Caco-2 (cell line): ENCODE measurements around the gene SMIM8. TPM values are rescaled to one million over a fixed set of nuclear protein-coding genes. Genes with fewer than 3 reads are reported as not detected.
A peak's percentile ranks its signal among the peaks of the same experiment; 100 is the strongest.

Experiments
- BruUV-seq: library from RNA; stranded (reverse); fragments of 400-500 nt; replicated peaks from 2 replicates; lab custom pipeline; 2021; lab: Mats Ljungman, UMichigan
- CTCF ChIA-PET: fragments of 300-600 bp; sonication (Branson Sonifier 250); formaldehyde crosslinking; loops from one replicate; lab custom pipeline; 2022; ENCODE audit warnings: antibody characterized with exemption; lab: Charles Lee
- POLR2A ChIA-PET: fragments of 300-600 bp; sonication (Branson Sonifier 250); formaldehyde crosslinking; loops from one replicate; lab custom pipeline; 2022; ENCODE audit warnings: antibody characterized with exemption; lab: Charles Lee
- DNase-seq, 2 experiments: peaks; one replicate each; pipeline versions ENCODE4 v3.0.0 to v3.0.0-alpha.2; 2020 to 2022
- H3K27me3 ChIP-seq: replicated peaks from 2 replicates; pipeline ENCODE4 v1.6.0; 2011; ENCODE audit warnings: low read length; ENCODE audit not compliant: control insufficient read depth, insufficient read depth
- H3K36me3 ChIP-seq: 2 replicates; pipeline ENCODE4 v1.5.1; 2011; ENCODE audit warnings: low read length; ENCODE audit not compliant: control insufficient read depth, insufficient read depth
- H3K4me1 ChIP-seq: fragments of 250-450 bp; sonication (Bioruptor Pico); 2 replicates; pipeline ENCODE4 v1.5.1; 2020; ENCODE audit warnings: mild to moderate bottlenecking
- H3K4me3 ChIP-seq: 2 replicates; pipeline ENCODE4 v1.5.1; 2011; ENCODE audit warnings: low read depth, mild to moderate bottlenecking, control low read depth, low read length
- H3K9me3 ChIP-seq: fragments of 250-450 bp; sonication (Bioruptor Pico); 2 replicates; pipeline ENCODE4 v1.5.1; 2020; ENCODE audit warnings: mild to moderate bottlenecking, moderate library complexity
- H3K27ac Mint-ChIP-seq: one replicate; pipeline ENCODE4 v1.8.0; 2022; ENCODE audit warnings: mixed read lengths; ENCODE audit not compliant: unreplicated experiment
- H3K27me3 Mint-ChIP-seq: one replicate; pipeline ENCODE4 v1.8.0; 2022; ENCODE audit warnings: mixed read lengths; ENCODE audit not compliant: insufficient read depth, unreplicated experiment
- H3K36me3 Mint-ChIP-seq: one replicate; pipeline ENCODE4 v1.8.0; 2022; ENCODE audit warnings: mild to moderate bottlenecking, mixed read lengths; ENCODE audit not compliant: insufficient read depth, unreplicated experiment
- H3K4me1 Mint-ChIP-seq: one replicate; pipeline ENCODE4 v1.8.0; 2022; ENCODE audit warnings: low read depth, mixed read lengths; ENCODE audit not compliant: unreplicated experiment
- H3K4me3 Mint-ChIP-seq: one replicate; pipeline ENCODE4 v1.8.0; 2022; ENCODE audit warnings: mild to moderate bottlenecking, moderate library complexity, mixed read lengths; ENCODE audit not compliant: unreplicated experiment
- H3K9me3 Mint-ChIP-seq: one replicate; pipeline ENCODE4 v1.8.0; 2022; ENCODE audit warnings: mixed read lengths; ENCODE audit not compliant: unreplicated experiment
- CTCF ChIP-seq, 2 experiments: fragments of 200-600 bp in 1 of 2; IDR thresholded peaks; 1 replicate in 1 of 2; 2 replicates in 1 of 2; pipeline versions ENCODE4 v1.5.1 to v1.8.0; 2011 to 2022; ENCODE audit warnings: antibody characterized with exemption in 1 of 2, control low read depth in 1 of 2, inconsistent platforms in 1 of 2, low read depth in 1 of 2, low read length in 1 of 2, mild to moderate bottlenecking in 1 of 2, moderate library complexity in 1 of 2; ENCODE audit not compliant: insufficient read depth in 1 of 2, severe bottlenecking in 1 of 2, unreplicated experiment in 1 of 2
- intact Hi-C: fragments of 100-400 bp; cut with micrococcal nuclease; formaldehyde crosslinking; loops from one replicate; pipeline ENCODE4 v1.10.0; 2022; ENCODE audit not compliant: unreplicated experiment
- total RNA-seq: library from RNA; stranded (reverse); gene quantifications from 2 replicates; pipeline ENCODE4 v1.2.3, GENCODE V29; 2022

SMIM8 gene
- total RNA-seq, 1 experiment from 2014 or later = 8.5 TPM

- TF ChIP-seq CTCF (IDR thresholded peaks at IDR 0.05; ENCODE audit: insufficient read depth in 1 of 2, low read depth in 1 of 2, low read length in 1 of 2, severe bottlenecking in 1 of 2, unreplicated experiment in 1 of 2) = no peak
- H3K36me3 Mint-ChIP-seq = no peaks in the 10 kb centered on the region
Observed at GRCh38 chr6:87384038-87384437, 61.6 kb downstream of the SMIM8 start.

GRCh38 chr6:87384449-87384848 lies 62.1 kb downstream of the SMIM8 start:
- no peak for DNase-seq
- Mint-ChIP-seq H3K4me1 (no peaks in the 10 kb centered on the region), H3K36me3 (no peaks in the 10 kb centered on the region), H3K27ac (no peak overlapping the region), H3K4me3 (no peak overlapping the region), H3K9me3 (no peaks in the 10 kb centered on the region), H3K27me3 (no peaks in the 10 kb centered on the region)
- Histone ChIP-seq H3K27me3 (no peaks in the 10 kb centered on the region), H3K9me3 (no peaks in the 10 kb centered on the region), H3K4me3 (no peak overlapping the region), H3K36me3 (no peaks in the 10 kb centered on the region), H3K4me1 (no peaks in the 10 kb centered on the region)
- no peak for TF ChIP-seq CTCF (IDR thresholded peaks at IDR 0.05; ENCODE audit: insufficient read depth in 1 of 2, low read depth in 1 of 2, low read length in 1 of 2, severe bottlenecking in 1 of 2, unreplicated experiment in 1 of 2)
- CTCF ChIA-PET = no interaction called here
- no TSS peak for BruUV-seq
- intact Hi-C loops = no loop called here
- POLR2A ChIA-PET = no interaction called here

More at GRCh38 chr6:87384038-87384437, 61.6 kb downstream of the SMIM8 start:
- Mint-ChIP-seq H3K4me1 (no peaks in the 10 kb centered on the region), H3K27me3 (no peaks in the 10 kb centered on the region), H3K27ac (no peak overlapping the region), H3K9me3 (no peaks in the 10 kb centered on the region), H3K4me3 (no peak overlapping the region)
- intact Hi-C loops = no loop called here
- no TSS peak for BruUV-seq
- Histone ChIP-seq H3K36me3 (no peaks in the 10 kb centered on the region), H3K27me3 (no peaks in the 10 kb centered on the region), H3K4me1 (no peaks in the 10 kb centered on the region), H3K4me3 (no peak overlapping the region), H3K9me3 (no peaks in the 10 kb centered on the region)
- ChIA-PET CTCF (no interaction called here), POLR2A (no interaction called here)
- no peak for DNase-seq

GRCh38 chr6:87391334-87391733 lies 68.9 kb downstream of the SMIM8 start:
- CTCF ChIA-PET = no interaction called here

More at GRCh38 chr6:87391334-87391733, 68.9 kb downstream of the SMIM8 start:
- Mint-ChIP-seq H3K4me3 (no peak overlapping the region), H3K27ac (no peak overlapping the region), H3K27me3 (no peaks in the 10 kb centered on the region), H3K36me3 (no peaks in the 10 kb centered on the region), H3K4me1 (no peaks in the 10 kb centered on the region), H3K9me3 (no peaks in the 10 kb centered on the region)
- Histone ChIP-seq H3K9me3 (no peaks in the 10 kb centered on the region), H3K27me3 (no peaks in the 10 kb centered on the region), H3K36me3 (no peaks in the 10 kb centered on the region), H3K4me1 (no peaks in the 10 kb centered on the region), H3K4me3 (no peak overlapping the region)
- DNase-seq = peak; percentile 55 to 69
- intact Hi-C loops = loop anchor here (1.0 to 5.0 kb wide), 6 partner anchors 48 to 406 kb away; partner anchors contain the start of gene SMIM8
- BruUV-seq = no TSS peak
- peak; percentile 59 to 81 for TF ChIP-seq CTCF (IDR thresholded peaks at IDR 0.05; ENCODE audit: insufficient read depth in 1 of 2, low read depth in 1 of 2, low read length in 1 of 2, severe bottlenecking in 1 of 2, unreplicated experiment in 1 of 2)
- POLR2A ChIA-PET = no interaction called here

Other genes with a start within 250 kb of the SMIM8 start
- gene CGA, start 227.5 kb upstream of the SMIM8 start, total RNA-seq = not detected in 2 replicates
- 32.2 and 35.8 TPM in 2 replicates for gene ZNF292, start 167.0 kb upstream of the SMIM8 start, total RNA-seq
- 4.3 and 5.0 TPM in 2 replicates for gene GJB7, start 6.7 kb downstream of the SMIM8 start, total RNA-seq
- 2.3 and 3.3 TPM in 2 replicates for gene C6orf163, start 22.2 kb downstream of the SMIM8 start, total RNA-seq
- 0.23 TPM in 1 of 2 replicates, not detected in the other for gene CFAP206, start 85.4 kb downstream of the SMIM8 start, total RNA-seq
- 12.3 and 12.7 TPM in 2 replicates for gene SLC35A1, start 150.4 kb downstream of the SMIM8 start, total RNA-seq